HG03457 (cell line): ENCODE data around the gene SSTR4.
"Not testable (repeated sequence)": the region's sequence is repeated elsewhere in the genome, so short reads cannot be mapped to it uniquely, and the experiment has no call there.

Experiments
- ATAC-seq: cut with Tn5 transposase; IDR thresholded peaks from one replicate; pipeline ENCODE4 v1.9.1; 2021; ENCODE audit warnings: moderate number of reproducible peaks; ENCODE audit not compliant: unreplicated experiment

The SSTR4 gene, protein sequence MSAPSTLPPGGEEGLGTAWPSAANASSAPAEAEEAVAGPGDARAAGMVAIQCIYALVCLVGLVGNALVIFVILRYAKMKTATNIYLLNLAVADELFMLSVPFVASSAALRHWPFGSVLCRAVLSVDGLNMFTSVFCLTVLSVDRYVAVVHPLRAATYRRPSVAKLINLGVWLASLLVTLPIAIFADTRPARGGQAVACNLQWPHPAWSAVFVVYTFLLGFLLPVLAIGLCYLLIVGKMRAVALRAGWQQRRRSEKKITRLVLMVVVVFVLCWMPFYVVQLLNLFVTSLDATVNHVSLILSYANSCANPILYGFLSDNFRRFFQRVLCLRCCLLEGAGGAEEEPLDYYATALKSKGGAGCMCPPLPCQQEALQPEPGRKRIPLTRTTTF

GRCh38 chr20:23034721-23035671 lies at the start of gene SSTR4:
TSS of gene SSTR4 (plus strand) at chr20:23035312. CDS start at chr20:23035484, 172 bp downstream.
- ATAC-seq, result no peak

- ATAC-seq, result no peak
Measured at GRCh38 chr20:22986601-22987000, 48.5 kb upstream of the SSTR4 start.

DNA sequence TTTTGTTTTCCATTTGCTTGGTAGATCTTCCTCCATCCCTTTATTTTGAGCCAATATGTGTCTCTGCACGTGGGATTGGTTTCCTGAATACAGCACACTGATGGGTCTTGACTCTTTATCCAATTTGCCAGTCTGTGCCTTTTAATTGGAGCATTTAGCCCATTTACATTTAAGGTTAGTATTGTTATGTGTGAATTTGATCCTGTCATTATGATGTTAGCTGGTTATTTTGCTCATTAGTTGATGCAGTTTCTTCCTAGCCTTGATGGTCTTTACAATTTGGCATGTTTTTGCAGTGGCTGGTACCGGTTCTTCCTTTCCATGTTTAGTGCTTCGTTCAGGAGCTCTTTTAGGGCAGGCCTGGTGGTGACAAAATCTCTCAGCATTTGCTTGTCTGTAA lies 43.7 kb upstream of the SSTR4 start:
- not testable (repeated sequence) for ATAC-seq

DNA sequence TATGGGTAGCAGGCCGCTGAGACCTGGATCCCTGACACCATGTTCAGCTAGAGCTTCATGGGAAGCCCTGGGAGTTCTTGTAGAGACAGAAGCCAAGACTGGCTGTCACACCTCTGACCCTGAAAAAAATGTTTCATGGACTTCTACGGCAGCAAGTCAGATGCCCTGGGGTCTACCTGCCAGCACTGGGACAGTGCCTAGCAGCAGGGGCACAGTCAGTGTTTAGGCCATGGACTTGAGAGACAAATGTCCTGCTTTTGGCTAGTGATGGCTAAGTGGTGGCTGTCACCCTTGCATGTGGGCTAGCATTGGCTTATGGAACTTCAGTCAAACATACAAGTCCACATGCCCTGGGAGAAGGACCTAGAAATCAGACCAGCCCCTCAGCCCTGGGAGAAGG lies 41.3 kb upstream of the SSTR4 start:
- ATAC-seq, result no peak

- ATAC-seq, result no peak
Measured at GRCh38 chr20:22995923-22996322, 39.2 kb upstream of the SSTR4 start.

DNA sequence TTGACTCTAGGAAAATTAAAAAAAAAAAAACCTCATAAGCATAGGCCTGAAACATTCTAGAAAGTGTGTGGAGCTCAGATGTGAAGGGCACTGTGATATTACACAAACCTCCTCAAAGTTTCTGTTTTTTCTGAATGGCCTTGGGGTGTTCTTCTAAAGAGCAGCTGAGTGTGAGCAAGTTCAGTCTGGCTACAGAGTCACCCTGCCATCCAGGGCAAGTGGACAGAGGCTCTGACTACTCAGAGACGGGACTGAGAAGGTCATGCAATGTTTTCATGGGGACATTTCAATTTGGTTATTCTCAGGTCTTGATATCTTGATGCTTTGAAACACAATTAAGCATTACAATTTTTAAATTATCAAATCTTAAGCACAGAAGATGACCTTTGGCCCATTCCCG lies 36.6 kb upstream of the SSTR4 start:
- ATAC-seq, result no peak

DNA sequence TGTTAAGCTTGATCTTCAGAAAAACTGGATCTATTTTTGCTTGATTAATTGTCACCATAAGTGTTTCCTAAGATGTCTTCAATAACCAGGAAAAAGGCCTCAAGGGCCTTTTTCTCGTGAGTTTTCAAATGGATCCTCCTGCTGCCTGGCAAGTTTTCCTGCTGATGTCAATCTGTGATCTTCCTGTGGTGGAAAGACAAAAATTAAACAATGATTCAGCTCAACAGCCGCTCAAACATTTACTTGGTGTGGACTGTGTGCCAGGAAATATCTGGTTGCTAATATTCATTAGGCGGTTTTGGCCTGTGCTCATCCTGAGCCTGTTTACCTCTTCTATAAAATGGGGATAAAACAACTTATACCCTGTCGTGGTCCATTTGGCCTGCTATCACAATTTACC lies 35.4 kb upstream of the SSTR4 start:
- ATAC-seq, result no peak

DNA sequence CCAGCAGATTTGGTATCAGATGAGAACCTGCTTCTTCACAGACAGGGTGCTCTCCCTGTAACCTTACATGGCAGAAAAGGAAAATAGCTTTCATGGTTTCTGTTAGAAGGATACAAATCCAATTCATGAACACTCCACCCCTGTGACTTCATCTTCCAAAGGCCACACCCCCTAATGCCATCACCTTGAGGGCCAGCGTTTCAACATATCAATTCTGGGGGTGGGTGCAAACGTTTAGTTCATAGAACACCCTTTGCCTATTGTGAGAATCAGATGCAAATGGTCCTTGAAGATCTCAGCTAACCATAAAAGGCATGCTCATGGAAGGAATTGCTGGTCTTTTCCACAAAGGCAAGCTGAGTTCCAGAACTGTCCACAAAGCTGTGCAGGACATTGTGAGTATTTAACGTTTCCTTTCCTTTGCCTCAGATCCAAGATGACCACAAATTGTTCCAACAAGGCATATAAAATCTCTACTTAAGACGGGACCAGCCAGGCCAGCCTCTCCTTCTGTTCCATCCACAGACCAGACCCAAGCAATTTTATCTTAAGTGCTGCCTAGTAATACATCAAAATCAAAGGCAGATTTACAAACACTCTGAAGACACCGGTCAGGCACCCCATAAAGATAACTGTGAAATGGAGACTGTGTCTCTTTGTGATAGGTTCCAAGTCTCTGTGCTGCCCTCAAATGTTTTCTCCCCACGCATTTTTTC lies 34.7 kb upstream of the SSTR4 start:
- ATAC-seq, result no peak

- no peak for ATAC-seq
Measured at GRCh38 chr20:23002276-23002675, 32.8 kb upstream of the SSTR4 start.

- ATAC-seq, result no peak
Measured at GRCh38 chr20:23003077-23003635, 32.0 kb upstream of the SSTR4 start.

- ATAC-seq, result no peak
Measured at GRCh38 chr20:23003881-23004460, 31.1 kb upstream of the SSTR4 start.

GRCh38 chr20:23005776-23006175 lies 29.3 kb upstream of the SSTR4 start:
- no peak for ATAC-seq

- ATAC-seq, result no peak
Measured at GRCh38 chr20:23007462-23007861, 27.6 kb upstream of the SSTR4 start.

DNA sequence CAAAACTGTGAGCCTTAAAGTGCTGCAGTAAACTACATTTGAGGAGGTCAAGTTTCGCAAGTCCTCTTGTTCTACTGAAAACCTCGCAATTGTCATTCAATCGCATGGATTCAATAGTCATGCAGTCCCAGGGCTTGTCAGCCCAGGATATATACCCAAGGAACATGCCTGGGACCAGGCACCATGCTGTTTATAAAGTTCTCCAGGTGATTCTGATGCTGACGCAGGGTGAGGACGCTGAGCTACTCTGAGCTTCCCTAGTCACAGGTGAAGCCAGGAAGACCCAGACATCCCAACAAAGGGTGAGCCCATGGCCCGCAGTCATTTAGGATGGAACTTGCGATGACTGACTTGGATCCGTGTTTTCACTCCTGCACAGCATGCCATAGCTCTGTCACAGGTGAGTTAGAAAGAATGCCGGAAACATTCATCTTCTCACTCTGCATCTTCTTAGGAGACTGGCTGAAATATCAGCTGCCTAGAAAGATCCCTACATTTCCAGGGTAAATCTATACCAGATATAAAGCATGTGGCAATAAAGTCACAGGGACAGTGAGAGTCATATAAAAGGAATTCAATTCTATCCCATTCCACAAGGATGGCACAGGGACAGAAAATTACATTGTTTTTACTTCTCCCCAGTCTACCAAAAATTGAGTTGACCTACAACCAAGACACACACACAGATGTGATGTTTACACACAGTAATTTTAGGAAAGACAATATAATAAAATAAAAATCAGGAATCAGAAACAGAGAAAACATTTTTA lies 27.0 kb upstream of the SSTR4 start:
- no peak for ATAC-seq

- ATAC-seq, result no peak
Measured at GRCh38 chr20:23008667-23009066, 26.4 kb upstream of the SSTR4 start.

DNA sequence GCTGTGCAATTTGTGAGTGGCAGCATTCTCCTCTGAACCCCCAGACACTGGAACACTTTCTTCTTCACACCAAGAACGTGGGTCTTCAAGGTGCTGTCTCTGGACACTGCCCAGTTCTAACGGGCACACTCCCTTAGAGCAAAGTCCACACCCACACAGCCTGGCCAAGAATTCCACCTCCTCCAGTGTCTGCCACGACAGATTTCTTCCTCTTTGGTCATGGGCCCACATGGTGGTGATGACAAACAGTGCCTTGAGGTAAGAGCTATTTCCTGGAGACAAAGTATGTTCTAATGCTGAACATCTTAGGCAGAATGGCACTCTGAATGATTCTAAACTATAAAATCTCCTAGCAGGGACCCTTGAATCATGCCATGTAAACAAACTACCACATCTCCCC lies 25.5 kb upstream of the SSTR4 start:
- no peak for ATAC-seq

DNA sequence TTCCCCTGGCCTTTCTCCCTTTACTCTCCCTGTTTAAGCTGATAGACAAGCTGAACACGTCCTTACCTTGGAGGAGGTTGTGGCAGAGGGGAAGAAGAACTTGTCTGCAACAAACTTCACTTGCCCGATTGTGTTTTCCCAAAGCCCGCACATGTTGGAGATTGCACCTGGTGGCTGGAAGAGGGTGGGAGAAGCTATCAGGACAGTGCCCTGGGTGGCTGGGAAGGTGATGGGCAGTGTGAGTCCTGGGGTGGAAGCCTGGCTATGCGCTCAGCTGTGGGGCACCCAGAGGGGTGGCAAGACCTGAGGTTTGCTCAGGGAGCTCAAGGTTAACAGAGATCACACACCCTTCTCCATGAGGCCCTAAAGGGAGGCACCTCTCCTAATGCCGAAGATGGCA lies 25.0 kb upstream of the SSTR4 start:
- no peak for ATAC-seq

DNA sequence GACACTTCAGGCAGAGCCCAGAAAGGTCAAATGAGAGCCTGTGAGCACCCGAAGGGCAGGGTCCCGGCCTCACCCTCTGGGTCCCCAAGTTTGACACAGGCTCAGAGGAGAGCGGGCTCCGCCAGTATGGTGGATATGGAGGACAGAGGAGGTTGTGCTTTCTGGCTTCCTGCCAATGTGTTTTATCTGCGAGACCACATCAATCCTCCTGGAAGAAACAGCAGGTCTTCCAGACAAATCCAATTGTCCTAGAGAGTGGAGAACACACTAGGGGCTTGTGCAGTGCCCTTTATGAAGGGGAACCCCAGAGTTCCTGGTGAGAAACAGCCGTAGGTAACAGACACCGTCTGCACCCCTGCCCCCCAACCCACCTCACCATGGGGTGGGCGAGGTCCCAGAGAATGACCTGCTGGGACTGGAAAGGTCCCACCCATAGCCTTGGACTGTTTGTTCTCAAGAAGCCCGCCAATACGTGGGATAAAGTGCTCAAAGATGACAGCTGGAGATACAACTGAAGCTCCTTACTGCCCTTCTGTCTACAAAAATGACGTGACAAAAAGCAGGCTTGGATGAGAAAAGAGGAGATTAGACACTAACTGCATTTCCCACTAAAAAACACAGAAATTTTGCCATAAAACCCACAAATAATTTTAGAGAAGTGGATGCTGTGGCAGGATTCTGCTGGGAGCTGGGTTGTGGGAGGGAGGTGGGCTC lies 23.9 kb upstream of the SSTR4 start:
- ATAC-seq, result no peak

GRCh38 chr20:23013429-23013828 lies 21.7 kb upstream of the SSTR4 start:
- ATAC-seq, result no peak
